ENCODE results near the gene ZSWIM4. TPM values are rescaled to one million over a fixed set of nuclear protein-coding genes. Genes with fewer than 3 reads are reported as not detected.

Gene ZSWIM4
- total RNA-seq, 1 donor from 2014 or later = 23.6 TPM

DNA sequence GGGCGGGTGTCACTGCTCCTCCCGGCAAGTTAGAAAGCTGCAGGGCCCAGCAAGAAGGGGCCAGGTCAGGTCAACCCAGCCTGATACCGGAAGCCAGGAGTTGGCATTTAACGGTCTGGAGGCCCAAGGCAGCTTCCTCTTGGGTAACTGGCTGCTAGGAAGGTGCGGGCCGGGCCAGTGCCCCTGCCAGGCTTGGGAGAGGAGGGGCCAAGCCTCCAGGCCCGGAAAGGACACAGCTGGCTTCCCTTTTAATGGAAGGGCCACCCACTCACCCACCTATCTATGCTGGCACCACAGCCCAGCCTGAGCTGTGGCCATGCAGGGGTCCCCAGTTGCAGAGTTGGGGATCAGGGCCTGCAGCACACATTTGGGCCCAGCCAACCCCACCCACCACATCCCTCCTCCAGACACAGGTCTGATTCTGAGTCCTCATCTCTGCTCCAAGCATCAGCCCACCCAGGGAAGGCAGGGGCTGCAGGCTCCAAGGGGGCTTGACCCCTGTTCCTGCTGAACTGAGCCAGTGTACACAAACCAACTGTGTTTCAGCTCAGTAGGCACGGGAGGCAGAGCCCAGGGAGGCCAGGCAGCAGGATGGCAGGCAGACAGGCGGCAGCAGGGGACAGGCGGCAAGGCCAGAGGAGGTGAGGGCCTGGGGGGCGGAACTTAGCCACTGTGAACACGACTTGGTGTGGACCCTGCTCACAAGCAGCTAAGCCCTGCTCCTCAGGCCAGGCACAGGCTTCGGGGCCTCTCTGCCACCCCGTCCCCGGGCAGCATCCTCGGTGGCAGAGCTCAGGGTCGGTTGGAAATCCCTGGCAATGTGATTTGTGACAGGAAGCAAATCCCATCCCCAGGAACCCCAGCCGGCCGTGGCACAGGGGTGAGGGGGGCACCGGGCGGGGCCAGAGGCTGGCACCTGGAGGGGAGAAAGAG, 40.8 kb downstream of the ZSWIM4 start:
- TF ChIP-seq, protein P1, sequence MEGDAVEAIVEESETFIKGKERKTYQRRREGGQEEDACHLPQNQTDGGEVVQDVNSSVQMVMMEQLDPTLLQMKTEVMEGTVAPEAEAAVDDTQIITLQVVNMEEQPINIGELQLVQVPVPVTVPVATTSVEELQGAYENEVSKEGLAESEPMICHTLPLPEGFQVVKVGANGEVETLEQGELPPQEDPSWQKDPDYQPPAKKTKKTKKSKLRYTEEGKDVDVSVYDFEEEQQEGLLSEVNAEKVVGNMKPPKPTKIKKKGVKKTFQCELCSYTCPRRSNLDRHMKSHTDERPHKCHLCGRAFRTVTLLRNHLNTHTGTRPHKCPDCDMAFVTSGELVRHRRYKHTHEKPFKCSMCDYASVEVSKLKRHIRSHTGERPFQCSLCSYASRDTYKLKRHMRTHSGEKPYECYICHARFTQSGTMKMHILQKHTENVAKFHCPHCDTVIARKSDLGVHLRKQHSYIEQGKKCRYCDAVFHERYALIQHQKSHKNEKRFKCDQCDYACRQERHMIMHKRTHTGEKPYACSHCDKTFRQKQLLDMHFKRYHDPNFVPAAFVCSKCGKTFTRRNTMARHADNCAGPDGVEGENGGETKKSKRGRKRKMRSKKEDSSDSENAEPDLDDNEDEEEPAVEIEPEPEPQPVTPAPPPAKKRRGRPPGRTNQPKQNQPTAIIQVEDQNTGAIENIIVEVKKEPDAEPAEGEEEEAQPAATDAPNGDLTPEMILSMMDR (IDR thresholded peaks at IDR 0.05; ENCODE audit: unreplicated experiment) = no peak
- H3K9me3 Mint-ChIP-seq = no peaks in the 10 kb centered on the region
- H3K36me3 Mint-ChIP-seq = no peaks in the 10 kb centered on the region
- H3K27ac Mint-ChIP-seq = peak overlapping the region; percentile 25
- no peak for DNase-seq (ENCODE audit: low spot score in 2 of 2, unreplicated experiment in 2 of 2)
- H3K27me3 Mint-ChIP-seq (ENCODE audit: low read depth) = no peaks in the 10 kb centered on the region
- no peak overlapping the region for H3K4me3 Mint-ChIP-seq
- H3K4me1 Mint-ChIP-seq = peaks cover 26% of the 10 kb centered on the region

DNA sequence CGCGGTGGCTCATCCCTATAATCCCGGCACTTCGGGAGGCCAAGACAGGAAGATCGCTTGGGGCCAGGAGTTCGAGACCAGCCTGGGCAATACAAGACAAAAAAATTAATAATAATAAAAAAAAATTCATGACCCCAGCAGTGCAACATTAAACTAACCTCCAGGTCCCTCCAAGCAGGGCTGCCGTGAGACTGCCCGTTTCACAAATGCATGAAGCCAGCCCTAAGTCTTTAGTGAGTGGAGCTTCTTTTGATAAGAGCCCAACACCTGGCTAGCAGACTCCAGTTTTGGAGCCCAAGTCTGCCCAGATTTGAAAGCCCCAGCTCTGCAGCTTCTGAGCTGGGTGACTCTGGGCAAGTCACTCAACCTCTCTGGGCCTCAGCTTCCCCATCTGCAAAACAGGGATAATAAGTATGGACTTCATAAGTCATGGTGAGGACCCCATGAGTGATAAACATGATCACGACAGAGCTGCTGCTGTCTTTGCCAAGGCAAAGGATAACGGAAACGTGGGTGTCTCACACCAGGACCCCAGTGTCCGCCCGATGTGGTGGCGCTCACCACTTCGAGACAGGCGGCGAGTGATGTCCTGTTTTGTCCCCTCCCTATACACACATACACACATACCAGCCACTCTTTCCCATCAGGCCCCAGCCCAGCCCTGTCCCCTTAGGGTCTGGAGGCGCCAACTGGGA, 43.3 kb downstream of the ZSWIM4 start:
- Mint-ChIP-seq H3K4me1 (peaks cover 34% of the 10 kb centered on the region), H3K27me3 (ENCODE audit: low read depth) (no peaks in the 10 kb centered on the region)

DNA sequence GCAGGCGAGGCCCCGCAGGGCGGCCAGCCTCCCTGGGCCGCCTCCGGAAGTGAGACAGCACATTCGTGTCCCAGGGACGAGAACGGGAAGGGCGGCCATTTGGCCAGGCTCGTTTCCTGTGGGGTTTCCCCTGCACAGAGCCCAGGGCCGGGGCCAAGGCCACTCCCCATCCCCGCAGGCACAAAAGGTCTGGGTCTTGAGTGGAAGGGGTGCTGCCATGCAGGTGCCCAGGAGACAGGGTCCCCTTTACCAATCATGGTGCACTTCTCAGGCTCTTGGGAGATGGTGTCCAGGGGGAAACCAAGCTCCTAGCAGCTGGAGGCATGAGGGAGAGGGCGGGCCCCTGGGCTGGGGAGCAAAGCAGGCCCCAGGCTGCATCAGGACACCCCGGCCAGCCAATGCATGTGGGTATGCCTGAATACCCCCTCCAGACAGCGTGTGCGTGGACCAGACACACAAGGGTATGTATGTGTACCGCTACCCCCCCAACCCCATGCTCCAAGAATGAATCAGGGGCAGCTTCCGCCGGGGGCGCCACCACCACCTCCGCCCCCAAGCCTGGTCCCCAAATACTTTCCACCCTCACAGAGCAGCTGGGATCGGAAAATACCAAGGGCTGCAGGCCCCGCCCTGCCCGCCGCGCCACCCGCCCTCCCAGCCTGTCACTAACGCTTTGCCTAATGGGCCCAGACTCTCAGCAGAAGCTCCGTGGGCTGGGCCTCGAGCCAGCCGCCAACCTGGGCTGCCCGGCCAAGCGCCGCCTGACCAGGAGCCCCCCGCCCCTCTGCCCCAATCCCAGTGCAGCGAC, 44.1 kb downstream of the ZSWIM4 start:
- no peak for DNase-seq (ENCODE audit: low spot score in 2 of 2, unreplicated experiment in 2 of 2)
- peak overlapping the region; percentile 10 for H3K4me3 Mint-ChIP-seq
- no peaks in the 10 kb centered on the region for H3K27me3 Mint-ChIP-seq (ENCODE audit: low read depth)
- H3K36me3 Mint-ChIP-seq = no peaks in the 10 kb centered on the region
- H3K4me1 Mint-ChIP-seq = peaks cover 34% of the 10 kb centered on the region
- TF ChIP-seq, protein P1 (IDR thresholded peaks at IDR 0.05; ENCODE audit: unreplicated experiment) = no peak
- no peaks in the 10 kb centered on the region for H3K9me3 Mint-ChIP-seq
- peak overlapping the region; percentile 21 for H3K27ac Mint-ChIP-seq

More for the DNA sequence above, 43.3 kb downstream of the ZSWIM4 start:
- peak overlapping the region; percentile 16 for H3K27ac Mint-ChIP-seq
- H3K4me3 Mint-ChIP-seq = peak overlapping the region; percentile 8
- TF ChIP-seq, protein P1 (IDR thresholded peaks at IDR 0.05; ENCODE audit: unreplicated experiment) = no peak
- no peak for DNase-seq (ENCODE audit: low spot score in 2 of 2, unreplicated experiment in 2 of 2)
- H3K9me3 Mint-ChIP-seq = no peaks in the 10 kb centered on the region
- no peaks in the 10 kb centered on the region for H3K36me3 Mint-ChIP-seq

DNA sequence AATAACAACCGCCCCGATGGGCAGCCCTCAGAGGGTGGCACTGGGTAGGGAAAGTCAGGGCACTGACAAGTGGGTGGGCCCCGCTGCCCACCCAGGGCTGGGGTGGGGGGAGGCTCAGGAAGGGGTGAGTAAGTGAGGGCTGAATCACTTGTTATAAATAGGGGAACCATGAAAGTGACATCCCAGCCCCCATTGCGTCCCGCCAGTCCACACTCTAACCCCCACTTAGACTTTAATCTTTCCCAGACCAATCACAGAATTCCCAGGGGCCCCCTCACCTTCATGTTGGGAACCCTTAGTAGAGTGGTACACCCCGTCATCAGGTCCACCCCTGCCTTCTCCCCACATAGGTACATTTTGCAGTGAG, 44.7 kb downstream of the ZSWIM4 start:
- Mint-ChIP-seq H3K36me3 (no peaks in the 10 kb centered on the region), H3K27ac (peak overlapping the region; percentile 60), H3K27me3 (ENCODE audit: low read depth) (no peaks in the 10 kb centered on the region), H3K4me1 (peaks cover 35% of the 10 kb centered on the region), H3K9me3 (no peaks in the 10 kb centered on the region), H3K4me3 (peak overlapping the region; percentile 84)
- TF ChIP-seq, protein P1 (IDR thresholded peaks at IDR 0.05; ENCODE audit: unreplicated experiment) = no peak
- no peak for DNase-seq (ENCODE audit: low spot score in 2 of 2, unreplicated experiment in 2 of 2)

DNA sequence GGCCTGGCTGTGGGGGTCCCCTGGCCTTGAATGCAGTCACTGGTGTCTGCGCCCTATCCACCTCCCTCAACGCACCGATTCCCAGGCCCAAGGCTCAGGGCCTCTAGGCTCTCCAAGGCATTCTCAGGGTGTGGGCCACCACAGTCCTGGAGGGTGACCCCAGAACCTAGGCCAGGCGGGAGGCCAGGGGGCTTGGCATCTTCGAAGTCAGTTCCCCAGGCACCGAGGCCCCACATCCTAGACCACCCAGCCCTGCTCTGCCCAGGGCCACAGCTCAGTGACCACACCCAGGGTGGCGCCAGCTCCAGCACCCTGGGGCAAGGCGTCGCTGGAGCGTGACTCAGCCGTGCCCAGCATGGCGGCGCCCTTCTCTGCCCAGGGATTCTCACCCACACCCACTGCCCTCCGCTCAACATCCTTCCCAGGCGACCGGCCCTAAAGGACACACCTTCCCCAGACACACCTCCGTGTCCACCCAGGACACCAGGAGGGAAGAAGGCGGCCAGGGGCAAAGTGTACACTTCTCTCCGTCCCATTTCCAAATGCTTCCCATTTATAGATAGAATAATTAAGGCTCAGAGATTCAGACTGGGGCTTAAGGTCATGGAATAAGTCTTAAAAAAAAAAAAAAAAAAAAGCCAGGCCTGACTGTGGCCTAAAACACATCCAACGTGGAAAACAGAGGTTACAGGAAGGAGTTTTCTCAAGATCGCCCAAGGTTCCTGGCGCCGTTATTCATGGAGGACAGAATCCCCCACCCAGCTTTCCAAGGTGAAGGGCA, 45.3 kb downstream of the ZSWIM4 start:
- TF ChIP-seq, protein P1 (IDR thresholded peaks at IDR 0.05; ENCODE audit: unreplicated experiment) = no peak
- no peak for DNase-seq (ENCODE audit: low spot score in 2 of 2, unreplicated experiment in 2 of 2)
- Mint-ChIP-seq H3K27ac (peak overlapping the region; percentile 87), H3K27me3 (ENCODE audit: low read depth) (no peaks in the 10 kb centered on the region), H3K4me1 (peaks cover 38% of the 10 kb centered on the region), H3K4me3 (peak overlapping the region; percentile 84), H3K36me3 (no peaks in the 10 kb centered on the region), H3K9me3 (no peaks in the 10 kb centered on the region)

All from mesothelial cell of epicardium (in vitro differentiated cells).